A673 (cell line): ENCODE results near the gene BMX. TPM values are rescaled to one million over a fixed set of nuclear protein-coding genes. Genes with fewer than 3 reads are reported as not detected.

Source experiments
- BruUV-seq: library from RNA; stranded (reverse); fragments of 400-500 nt; replicated peaks from 2 replicates; lab custom pipeline; 2021; lab: Mats Ljungman, UMichigan
- CTCF ChIA-PET: fragments of 300-600 bp; sonication (Branson Sonifier 250); formaldehyde crosslinking; loops from one replicate; lab custom pipeline; 2022; ENCODE audit warnings: antibody characterized with exemption; lab: Charles Lee
- POLR2A ChIA-PET: fragments of 300-600 bp; sonication (Branson Sonifier 250); formaldehyde crosslinking; loops from one replicate; lab custom pipeline; 2022; ENCODE audit warnings: antibody characterized with exemption; ENCODE audit not compliant: low non-redundant PET; lab: Charles Lee
- DNase-seq: peaks from one replicate; pipeline ENCODE4 v3.0.0-alpha.2; 2015; ENCODE audit warnings: low spot score
- H3K27ac ChIP-seq: fragments of 200-600 bp; sonication (generic); 2 replicates; pipeline ENCODE4 v1.5.1; 2016; ENCODE audit warnings: mixed run types, low read depth, mild to moderate bottlenecking, mixed read lengths, antibody characterized with exemption, low read length; ENCODE audit not compliant: poor library complexity, severe bottlenecking
- H3K27me3 ChIP-seq: fragments of 200-600 bp; sonication (generic); replicated peaks from 2 replicates; pipeline ENCODE4 v1.6.1; 2017; ENCODE audit warnings: mixed run types, low read depth, mild to moderate bottlenecking, mixed read lengths, antibody characterized with exemption, low read length; ENCODE audit not compliant: insufficient read depth, poor library complexity
- H3K36me3 ChIP-seq: fragments of 200-600 bp; sonication (generic); 2 replicates; pipeline ENCODE4 v1.6.1; 2016; ENCODE audit warnings: mixed run types, mild to moderate bottlenecking, mixed read lengths, antibody characterized with exemption, low read length; ENCODE audit not compliant: insufficient read depth, poor library complexity, severe bottlenecking
- H3K4me1 ChIP-seq: fragments of 200-600 bp; sonication (generic); 2 replicates; pipeline ENCODE4 v1.6.1; 2017; ENCODE audit warnings: mixed run types, mild to moderate bottlenecking, mixed read lengths, antibody characterized with exemption, low read length; ENCODE audit not compliant: insufficient read depth, poor library complexity, severe bottlenecking
- H3K4me3 ChIP-seq: fragments of 200-600 bp; sonication (generic); 2 replicates; pipeline ENCODE4 v1.5.1; 2016; ENCODE audit warnings: low read depth, mixed run types, mild to moderate bottlenecking, mixed read lengths, low read length; ENCODE audit not compliant: poor library complexity, severe bottlenecking
- H3K9me3 ChIP-seq: fragments of 200-600 bp; sonication (generic); 2 replicates; pipeline ENCODE4 v1.6.1; 2016; ENCODE audit warnings: mixed run types, low read depth, mild to moderate bottlenecking, mixed read lengths, antibody characterized with exemption, low read length; ENCODE audit not compliant: poor library complexity, severe bottlenecking
- CTCF ChIP-seq: fragments of 300-800, 200-600 bp; sonication (generic); conservative IDR thresholded peaks from 2 replicates; pipeline ENCODE4 v1.5.1; 2017; ENCODE audit warnings: low read depth, mild to moderate bottlenecking, antibody characterized with exemption, low read length, moderate library complexity, mixed read lengths
- EZH2 ChIP-seq: fragments of 200-600 bp; sonication (generic); IDR thresholded peaks from 2 replicates; pipeline ENCODE4 v1.6.1; 2017; ENCODE audit warnings: borderline replicate concordance, low read depth, mild to moderate bottlenecking, mixed read lengths, antibody characterized with exemption, low read length; ENCODE audit not compliant: poor library complexity, severe bottlenecking
- intact Hi-C: fragments of 100-400 bp; cut with micrococcal nuclease; formaldehyde crosslinking; loops from one replicate; pipeline ENCODE4 v1.10.0; 2022; ENCODE audit not compliant: unreplicated experiment
- total RNA-seq: library from RNA; stranded (reverse); gene quantifications from 2 replicates; pipeline ENCODE4 v1.2.3, GENCODE V29; 2021

The BMX gene
- total RNA-seq, 1 experiment from 2014 or later: not detected

GRCh38 chrX:15601932-15602331 is 101.3 kb downstream of the BMX start:
- no TSS peak for BruUV-seq
- Histone ChIP-seq H3K4me1 (no peaks in the 10 kb centered on the region), H3K9me3 (no peaks in the 10 kb centered on the region), H3K4me3 (no peak overlapping the region), H3K27me3 (peaks cover 62% of the 10 kb centered on the region), H3K27ac (no peak overlapping the region), H3K36me3 (no peaks in the 10 kb centered on the region)
- TF ChIP-seq CTCF (no peak), EZH2 (no peak)
- ChIA-PET POLR2A (no interaction called here), CTCF (no interaction called here)
- DNase-seq: no peak
- intact Hi-C loops: no loop called here

- Histone ChIP-seq H3K4me3 (no peak overlapping the region), H3K27ac (no peak overlapping the region), H3K36me3 (no peaks in the 10 kb centered on the region), H3K27me3 (peaks cover 66% of the 10 kb centered on the region), H3K9me3 (no peaks in the 10 kb centered on the region), H3K4me1 (no peaks in the 10 kb centered on the region)
- POLR2A ChIA-PET: no interaction called here
- BruUV-seq: no TSS peak
- CTCF ChIA-PET: no interaction called here
- DNase-seq: no peak
- intact Hi-C loops: no loop called here
- TF ChIP-seq CTCF: no peak
- no peak for TF ChIP-seq EZH2
Observed at GRCh38 chrX:15602761-15603160, 102.2 kb downstream of the BMX start.

GRCh38 chrX:15605226-15605625 is 104.6 kb downstream of the BMX start:
- TF ChIP-seq EZH2 (no peak), CTCF (no peak)
- BruUV-seq: no TSS peak
- Histone ChIP-seq H3K36me3 (no peaks in the 10 kb centered on the region), H3K9me3 (no peaks in the 10 kb centered on the region), H3K27me3 (peaks cover 42% of the 10 kb centered on the region), H3K4me3 (no peak overlapping the region), H3K27ac (no peak overlapping the region), H3K4me1 (no peaks in the 10 kb centered on the region)
- no peak for DNase-seq
- intact Hi-C loops: no loop called here
- ChIA-PET CTCF (no interaction called here), POLR2A (no interaction called here)

Other genes starting within 250 kb of the BMX start
- gene ASB9, start 230.7 kb upstream of the BMX start, total RNA-seq: not detected in 2 replicates
- 0.44 and 0.62 TPM in 2 replicates for gene ASB11, start 185.2 kb upstream of the BMX start, total RNA-seq
- gene PIGA, start 165.3 kb upstream of the BMX start, total RNA-seq: 16.8 and 17.4 TPM in 2 replicates
- gene VEGFD, start 116.4 kb upstream of the BMX start, total RNA-seq: 0.62 and 0.90 TPM in 2 replicates
- gene PIR, start 7.5 kb upstream of the BMX start, total RNA-seq: 58.0 and 74.2 TPM in 2 replicates
- gene ACE2, start 100.2 kb downstream of the BMX start, total RNA-seq: not detected in 2 replicates
- gene CLTRN, start 164.0 kb downstream of the BMX start, total RNA-seq: 0.26 TPM in 1 of 2 replicates, not detected in the other
- 9.4 and 13.2 TPM in 2 replicates for gene CA5B, start 237.5 kb downstream of the BMX start, total RNA-seq